CD14-positive monocyte (primary cell): ENCODE results near the gene IMMP2L. TPM values are rescaled to one million over a fixed set of nuclear protein-coding genes. Genes with fewer than 3 reads are reported as not detected.

Experiments used
- DNase-seq, 3 donors: peaks; one replicate each; pipeline ENCODE4 v3.0.0-alpha.2; 2011 to 2022
- H2AFZ ChIP-seq: 2 replicates; pipeline ENCODE4 v1.6.0; 2012; ENCODE audit warnings: mild to moderate bottlenecking, low read depth, low read length, inconsistent platforms; ENCODE audit not compliant: insufficient read depth, poor library complexity, severe bottlenecking
- H3K27ac ChIP-seq, 2 donors: 1 replicate in 1 of 2; 2 replicates in 1 of 2; pipeline ENCODE4 v1.5.1; 2012 to 2013; ENCODE audit warnings: low read length in 2 of 2, control low read depth in 1 of 2, inconsistent platforms in 1 of 2, low read depth in 1 of 2, mild to moderate bottlenecking in 1 of 2
- H3K27me3 ChIP-seq, 2 donors: one replicate each; pipeline versions ENCODE4 v1.6.0 to v1.6.1; 2011 to 2013; ENCODE audit warnings: low read length in 2 of 2; ENCODE audit not compliant: control insufficient read depth in 2 of 2, insufficient read depth in 2 of 2
- H3K36me3 ChIP-seq, 2 donors: replicated peaks in 1 of 2; 1 replicate in 1 of 2; 2 replicates in 1 of 2; pipeline versions ENCODE4 v1.5.1 to v1.6.1; 2012 to 2013; ENCODE audit warnings: low read length in 2 of 2, control low read depth in 1 of 2, inconsistent platforms in 1 of 2, mild to moderate bottlenecking in 1 of 2; ENCODE audit not compliant: insufficient read depth in 2 of 2, control insufficient read depth in 1 of 2
- H3K4me1 ChIP-seq, 2 donors: 1 replicate in 1 of 2; 2 replicates in 1 of 2; pipeline versions ENCODE4 v1.5.1 to v1.6.1; 2012 to 2013; ENCODE audit warnings: low read length in 2 of 2, control low read depth in 1 of 2, inconsistent platforms in 1 of 2, mild to moderate bottlenecking in 1 of 2, moderate library complexity in 1 of 2; ENCODE audit not compliant: insufficient read depth in 2 of 2, control insufficient read depth in 1 of 2
- H3K4me2 ChIP-seq: replicated peaks from 2 replicates; pipeline ENCODE3; 2012; ENCODE audit warnings: low read length, moderate library complexity, mild to moderate bottlenecking; ENCODE audit not compliant: poor library complexity, severe bottlenecking; ENCODE audit errors: extremely low read depth
- H3K4me3 ChIP-seq, 3 experiments: fragments of 200-600 bp in 1 of 3; sonication (generic) in 1 of 3; replicated peaks in 1 of 3; 1 replicate in 2 of 3; 2 replicates in 1 of 3; pipeline ENCODE4 v1.5.1; 2011 to 2013; ENCODE audit warnings: low read length in 3 of 3, mild to moderate bottlenecking in 3 of 3, control low read depth in 2 of 3, low read depth in 2 of 3, inconsistent platforms in 1 of 3, moderate library complexity in 1 of 3
- H3K79me2 ChIP-seq: 2 replicates; pipeline ENCODE4 v1.6.0; 2012; ENCODE audit warnings: mild to moderate bottlenecking, control low read depth, inconsistent platforms, low read length, moderate library complexity; ENCODE audit not compliant: insufficient read depth
- H3K9ac ChIP-seq: 2 replicates; pipeline ENCODE4 v1.6.0; 2017; ENCODE audit warnings: low read length, mild to moderate bottlenecking; ENCODE audit not compliant: insufficient read depth, poor library complexity, severe bottlenecking
- H3K9me3 ChIP-seq, 2 donors: replicated peaks in 1 of 2; 1 replicate in 1 of 2; 2 replicates in 1 of 2; pipeline versions ENCODE4 v1.5.1 to v1.6.1; 2012 to 2013; ENCODE audit warnings: low read length in 2 of 2, control low read depth in 1 of 2; ENCODE audit not compliant: control insufficient read depth in 1 of 2, insufficient read depth in 1 of 2
- H4K20me1 ChIP-seq: 2 replicates; pipeline ENCODE4 v1.6.0; 2012; ENCODE audit warnings: mild to moderate bottlenecking, low read length, control low read depth, moderate library complexity; ENCODE audit not compliant: insufficient read depth
- H3K27ac Mint-ChIP-seq, 7 donors: one replicate each; pipeline ENCODE4 v1.8.0; 2020; ENCODE audit warnings: mild to moderate bottlenecking in 7 of 7, mixed read lengths in 7 of 7, moderate library complexity in 6 of 7, inconsistent platforms in 2 of 7
- H3K27me3 Mint-ChIP-seq, 3 donors: one replicate each; pipeline ENCODE4 v1.8.0; 2021 to 2022; ENCODE audit warnings: low read depth in 3 of 3, mild to moderate bottlenecking in 3 of 3, mixed read lengths in 3 of 3, moderate library complexity in 3 of 3, inconsistent platforms in 1 of 3
- H3K36me3 Mint-ChIP-seq, 2 donors: one replicate each; pipeline ENCODE4 v1.8.0; 2020; ENCODE audit warnings: mixed read lengths in 2 of 2, inconsistent platforms in 1 of 2, mild to moderate bottlenecking in 1 of 2
- H3K4me1 Mint-ChIP-seq: one replicate; pipeline ENCODE4 v1.8.0; 2020; ENCODE audit warnings: mild to moderate bottlenecking, mixed read lengths
- H3K4me3 Mint-ChIP-seq, 2 donors: one replicate each; pipeline ENCODE4 v1.8.0; 2020; ENCODE audit warnings: mild to moderate bottlenecking in 2 of 2, mixed read lengths in 2 of 2, moderate library complexity in 1 of 2
- H3K9me3 Mint-ChIP-seq, 7 donors: one replicate each; pipeline ENCODE4 v1.8.0; 2020 to 2022; ENCODE audit warnings: mixed read lengths in 7 of 7, mild to moderate bottlenecking in 6 of 7, moderate library complexity in 6 of 7, inconsistent platforms in 2 of 7
- WGBS: methylation state at CpG from one replicate; pipeline ENCODE4 v1.1.5; 2013; ENCODE audit warnings: missing lambda C conversion rate; ENCODE audit not compliant: insufficient coverage; 5-methylcytosine and 5-hydroxymethylcytosine counted together
- intact Hi-C, 2 donors: fragments of 100-400 bp; cut with micrococcal nuclease; formaldehyde crosslinking; loops; one replicate each; pipeline versions ENCODE4 v1.15.0 to v1.15.1; 2023
- polyA plus RNA-seq, 3 donors: library from polyadenylated mRNA; depleted of rRNA in 1 of 3; unstranded in 2 of 3; stranded (reverse) in 1 of 3; fragments of 300-500 nt in 2 of 3; fragments of >200 nt in 1 of 3; fragmentation: Illumina TruSeq in 2 of 3; gene quantifications; 1 replicate in 2 of 3; 2 replicates in 1 of 3; pipeline ENCODE4 v1.2.3, GENCODE V29; 2012 to 2021
- TF ChIP-seq, protein P1 (sequence below): fragments of 200-600 bp; IDR thresholded peaks from one replicate; pipeline ENCODE4 v1.8.0; 2022; ENCODE audit warnings: antibody characterized with exemption, mild to moderate bottlenecking

Gene IMMP2L
- polyA plus RNA-seq, 3 donors = 1.9 to 6.4 (median 6.2) TPM

DNA sequence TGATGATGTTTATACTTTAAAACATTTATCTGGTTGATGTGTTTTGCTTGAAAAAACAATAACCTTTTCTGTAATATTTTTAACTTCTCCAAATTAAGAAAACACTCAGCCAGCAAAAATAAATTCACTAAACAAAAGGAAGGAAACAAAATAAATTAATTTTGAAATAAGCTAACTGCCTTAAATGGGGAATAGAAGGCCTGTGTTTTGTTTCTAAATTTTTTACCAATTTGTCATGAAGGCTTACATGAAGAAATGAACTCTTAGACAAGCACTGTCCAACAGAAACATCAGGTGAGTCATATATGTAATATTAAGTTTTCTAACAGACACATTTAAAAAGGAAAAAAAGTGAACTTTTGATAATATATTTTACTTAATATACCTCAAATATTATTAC, 402.9 kb downstream of the IMMP2L start:
- intact Hi-C loops = no loop called here
- H3K27ac Mint-ChIP-seq = no peak overlapping the region
- Histone ChIP-seq H4K20me1 (no peaks in the 10 kb centered on the region), H3K27me3 (no peaks in the 10 kb centered on the region), H3K9ac (no peak overlapping the region), H3K4me3 (no peak overlapping the region), H3K4me2 (no peak overlapping the region), H3K79me2 (no peaks in the 10 kb centered on the region), H3K9me3 (no peaks in the 10 kb centered on the region), H3K36me3 (no peaks in the 10 kb centered on the region), H2AFZ (no peak overlapping the region), H3K4me1 (no peaks in the 10 kb centered on the region), H3K27ac (no peak overlapping the region)
- no peak overlapping the region for H3K4me3 Mint-ChIP-seq
- H3K4me1 Mint-ChIP-seq = no peaks in the 10 kb centered on the region
- H3K9me3 Mint-ChIP-seq = peaks cover 0 to 4% (median 2%) of the 10 kb centered on the region in 7 donors
- no peak for DNase-seq
- H3K27me3 Mint-ChIP-seq = no peaks in the 10 kb centered on the region
- TF ChIP-seq, protein P1, sequence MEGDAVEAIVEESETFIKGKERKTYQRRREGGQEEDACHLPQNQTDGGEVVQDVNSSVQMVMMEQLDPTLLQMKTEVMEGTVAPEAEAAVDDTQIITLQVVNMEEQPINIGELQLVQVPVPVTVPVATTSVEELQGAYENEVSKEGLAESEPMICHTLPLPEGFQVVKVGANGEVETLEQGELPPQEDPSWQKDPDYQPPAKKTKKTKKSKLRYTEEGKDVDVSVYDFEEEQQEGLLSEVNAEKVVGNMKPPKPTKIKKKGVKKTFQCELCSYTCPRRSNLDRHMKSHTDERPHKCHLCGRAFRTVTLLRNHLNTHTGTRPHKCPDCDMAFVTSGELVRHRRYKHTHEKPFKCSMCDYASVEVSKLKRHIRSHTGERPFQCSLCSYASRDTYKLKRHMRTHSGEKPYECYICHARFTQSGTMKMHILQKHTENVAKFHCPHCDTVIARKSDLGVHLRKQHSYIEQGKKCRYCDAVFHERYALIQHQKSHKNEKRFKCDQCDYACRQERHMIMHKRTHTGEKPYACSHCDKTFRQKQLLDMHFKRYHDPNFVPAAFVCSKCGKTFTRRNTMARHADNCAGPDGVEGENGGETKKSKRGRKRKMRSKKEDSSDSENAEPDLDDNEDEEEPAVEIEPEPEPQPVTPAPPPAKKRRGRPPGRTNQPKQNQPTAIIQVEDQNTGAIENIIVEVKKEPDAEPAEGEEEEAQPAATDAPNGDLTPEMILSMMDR = no peak
- no peaks in the 10 kb centered on the region for H3K36me3 Mint-ChIP-seq

DNA sequence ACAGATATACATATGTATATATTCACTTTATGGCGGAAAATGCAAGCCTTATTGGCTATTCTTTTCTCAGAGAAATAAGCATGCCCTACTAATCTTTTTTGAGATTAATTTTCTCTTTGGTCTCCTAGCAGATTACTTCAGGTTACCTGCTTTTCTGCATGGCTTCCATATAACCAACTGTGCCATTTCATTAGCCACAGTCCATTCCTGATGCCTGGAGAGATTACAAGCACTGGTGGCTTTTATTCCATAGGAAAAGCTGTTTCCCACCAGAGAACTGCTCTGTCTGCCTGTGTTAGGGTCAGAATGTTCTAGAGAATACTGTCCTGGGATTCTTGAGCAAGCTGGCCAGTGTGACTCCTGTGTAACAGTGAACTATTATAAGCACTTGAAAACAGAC, 411.6 kb downstream of the IMMP2L start:
- H3K9me3 ChIP-seq = no peaks in the 10 kb centered on the region
- no peaks in the 10 kb centered on the region for H3K4me1 ChIP-seq
- no peak overlapping the region for H3K4me2 ChIP-seq
- H2AFZ ChIP-seq = no peak overlapping the region
- H3K9me3 Mint-ChIP-seq = peaks cover 0 to 3% (median 1%) of the 10 kb centered on the region in 7 donors
- H4K20me1 ChIP-seq = no peaks in the 10 kb centered on the region
- H3K4me3 Mint-ChIP-seq = no peak overlapping the region
- H3K27ac Mint-ChIP-seq = no peak overlapping the region
- TF ChIP-seq, protein P1 = no peak
- no peak overlapping the region for H3K27ac ChIP-seq
- no peaks in the 10 kb centered on the region for H3K27me3 ChIP-seq
- H3K36me3 ChIP-seq = no peaks in the 10 kb centered on the region
- intact Hi-C loops = no loop called here
- H3K4me3 ChIP-seq = no peak overlapping the region
- peaks cover 0 to 3% of the 10 kb centered on the region in 2 donors for H3K36me3 Mint-ChIP-seq
- no peaks in the 10 kb centered on the region for H3K4me1 Mint-ChIP-seq
- no peaks in the 10 kb centered on the region for H3K79me2 ChIP-seq
- H3K27me3 Mint-ChIP-seq = no peaks in the 10 kb centered on the region
- WGBS = no CpG with 5 or more reads among the region's 1 CpG
- no peak for DNase-seq
- H3K9ac ChIP-seq = no peak overlapping the region
